Mammary epithelial cell (primary cell): ENCODE data around the gene TXK.

Experiments used
- CTCF ChIP-seq, 2 donors: IDR thresholded peaks in 1 of 2; conservative IDR thresholded peaks in 1 of 2; 2 replicates each; pipeline ENCODE4 v1.5.1; 2011 to 2012; ENCODE audit warnings: inconsistent platforms in 2 of 2, low read length in 2 of 2, mild to moderate bottlenecking in 2 of 2, control low read depth in 1 of 2, low read depth in 1 of 2; ENCODE audit not compliant: insufficient read depth in 1 of 2; ENCODE audit errors: extremely low read depth in 1 of 2
- EZH2 ChIP-seq: IDR thresholded peaks from 2 replicates; pipeline ENCODE4 v1.6.1; 2012; ENCODE audit warnings: low read length, inconsistent platforms, borderline replicate concordance

DNA sequence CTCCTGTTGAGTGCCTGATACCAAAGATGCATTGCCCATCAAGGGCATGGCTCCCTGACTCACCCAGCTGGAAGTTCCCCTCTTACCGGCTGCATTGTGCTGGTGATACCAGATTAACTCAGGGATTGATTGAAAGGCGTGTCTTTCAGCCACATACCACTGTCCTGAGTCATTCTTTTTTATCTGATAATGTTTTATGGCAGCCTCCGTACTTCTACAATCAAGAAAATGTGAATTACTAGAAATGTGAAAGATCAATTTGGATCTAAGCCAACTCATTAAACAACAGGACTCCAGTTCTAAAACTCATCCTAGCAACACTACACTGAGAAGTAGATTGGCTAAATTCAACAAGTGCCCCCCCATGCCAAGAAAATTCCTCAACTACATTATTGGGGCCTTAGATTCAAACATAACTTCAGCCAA is 40.0 kb downstream of the TXK start:
- TF ChIP-seq CTCF (conservative IDR thresholded peaks at IDR 0.05 in 1 of 2, IDR thresholded peaks at IDR 0.05 in 1 of 2; ENCODE audit: extremely low read depth in 1 of 2, insufficient read depth in 1 of 2, low read depth in 1 of 2, low read length in 2 of 2) (no peak), EZH2 (no peak)
